CD4-positive, alpha-beta T cell treated with Interleukin-4 for 4 hours (primary cell): ENCODE data around the gene PGGT1B.
A peak's percentile ranks its signal among the peaks of the same experiment; 100 is the strongest.

Experiments
- DNase-seq: peaks from one replicate; pipeline ENCODE4 v3.0.0-alpha.2; 2020

Gene PGGT1B

GRCh38 chr5:115179394-115180164 is 83.1 kb downstream of the PGGT1B start:
- no peak for DNase-seq

GRCh38 chr5:115179030-115179393 is 83.7 kb downstream of the PGGT1B start:
- DNase-seq = no peak

- DNase-seq = no peak
These were observed 91.7 kb downstream of the PGGT1B start for GRCh38 chr5:115170929-115171510.

- no peak for DNase-seq
These were observed 92.3 kb downstream of the PGGT1B start for GRCh38 chr5:115170134-115170928.

GRCh38 chr5:115169487-115170133 is 93.1 kb downstream of the PGGT1B start, which contains the start of gene TRIM36:
Gene TRIM36, minus strand, starts transcription at chr5:115169908. Its CDS starts 274 bp downstream, at chr5:115169634.
- peak; percentile 88 for DNase-seq

GRCh38 chr5:115168829-115169486 is 93.7 kb downstream of the PGGT1B start:
- DNase-seq = no peak

GRCh38 chr5:115166744-115167393 is 95.8 kb downstream of the PGGT1B start:
- no peak for DNase-seq

- no peak for DNase-seq
These were observed 96.9 kb downstream of the PGGT1B start for GRCh38 chr5:115165790-115166189.

- no peak for DNase-seq
These were observed 101.7 kb downstream of the PGGT1B start for GRCh38 chr5:115160975-115161475.
